Measurements from ENCODE around the gene LRMDA.
A peak's percentile ranks its signal among the peaks of the same experiment; 100 is the strongest.

Gene LRMDA

DNA sequence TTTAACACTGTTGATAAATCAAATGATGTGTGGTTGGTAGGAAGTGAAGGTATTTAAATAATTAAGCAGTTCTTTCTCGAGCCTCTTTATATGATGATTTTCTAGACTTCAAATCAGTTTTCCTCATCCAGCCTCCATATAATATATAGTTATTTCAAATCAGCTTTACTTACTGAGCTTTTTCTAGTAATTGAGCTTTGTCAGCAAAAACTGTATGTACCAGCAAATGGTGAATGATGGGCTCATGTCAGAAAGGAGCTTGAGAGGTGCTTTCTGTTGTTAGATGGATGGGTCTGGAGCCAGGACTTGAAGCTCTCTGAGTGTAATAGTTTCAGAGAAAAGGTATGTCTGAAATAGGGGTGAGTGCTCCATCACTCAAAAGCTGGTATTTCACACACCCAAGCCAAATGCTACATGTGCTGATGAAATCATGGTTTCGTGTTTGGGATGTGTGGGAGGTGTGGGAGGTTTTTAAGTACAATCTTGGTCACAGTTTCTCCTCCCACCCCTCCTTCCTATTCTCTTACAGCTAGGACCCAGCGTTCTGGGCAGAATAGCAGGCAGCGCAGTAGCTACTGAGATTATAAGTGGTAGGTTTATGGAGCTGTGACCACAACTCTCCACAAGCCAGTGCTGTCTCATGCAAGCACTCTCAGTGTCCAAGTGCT lies 55.8 kb downstream of the LRMDA start:
- TF ChIP-seq CTCF (conservative IDR thresholded peaks at IDR 0.05; ENCODE audit: low read length): no peak
- no peak overlapping the region for H3K4me3 ChIP-seq (ENCODE audit: low read length)
- no peak for DNase-seq (ENCODE audit: low read depth)

- no peak for DNase-seq (ENCODE audit: low read depth)
- no peak for TF ChIP-seq CTCF (conservative IDR thresholded peaks at IDR 0.05; ENCODE audit: low read length)
- H3K4me3 ChIP-seq (ENCODE audit: low read length): no peak overlapping the region
Observed at GRCh38 chr10:75487755-75488125, 56.3 kb downstream of the LRMDA start.

DNA sequence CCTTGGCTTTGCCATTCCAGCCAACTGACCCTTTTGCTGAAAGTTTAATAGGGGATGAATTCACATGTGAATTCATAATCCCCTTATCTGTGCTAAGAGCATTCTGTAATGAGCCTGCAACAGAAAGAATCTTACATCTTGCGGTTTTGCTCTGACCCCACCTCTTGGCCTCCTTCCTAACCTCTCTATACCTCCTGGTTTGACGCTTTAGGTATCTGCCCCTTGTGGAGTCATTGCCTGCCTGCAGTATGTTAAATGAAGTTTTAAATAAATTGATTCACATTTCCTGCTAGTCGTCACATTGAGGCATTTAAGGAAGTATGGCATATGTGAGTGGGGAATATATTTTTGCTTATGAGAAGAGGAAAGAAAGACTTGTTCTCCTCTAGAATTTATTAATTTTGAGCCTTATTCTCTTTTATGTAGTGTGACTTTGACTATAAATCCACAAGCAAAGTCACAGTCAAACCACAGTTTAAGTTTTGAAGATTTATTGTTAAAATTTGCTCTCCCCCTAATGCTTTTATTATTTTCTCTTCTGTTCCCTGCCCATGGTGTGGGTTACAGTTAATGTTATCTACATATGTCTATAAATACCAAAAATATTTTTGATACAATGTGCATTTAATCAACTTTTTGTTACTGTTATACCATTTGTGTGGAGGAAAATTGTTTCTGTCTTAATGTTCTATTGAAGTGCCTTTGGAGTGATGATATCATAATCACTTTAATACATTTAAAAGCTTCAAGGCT lies 60.9 kb downstream of the LRMDA start:
- no peak for DNase-seq (ENCODE audit: low read depth)

DNA sequence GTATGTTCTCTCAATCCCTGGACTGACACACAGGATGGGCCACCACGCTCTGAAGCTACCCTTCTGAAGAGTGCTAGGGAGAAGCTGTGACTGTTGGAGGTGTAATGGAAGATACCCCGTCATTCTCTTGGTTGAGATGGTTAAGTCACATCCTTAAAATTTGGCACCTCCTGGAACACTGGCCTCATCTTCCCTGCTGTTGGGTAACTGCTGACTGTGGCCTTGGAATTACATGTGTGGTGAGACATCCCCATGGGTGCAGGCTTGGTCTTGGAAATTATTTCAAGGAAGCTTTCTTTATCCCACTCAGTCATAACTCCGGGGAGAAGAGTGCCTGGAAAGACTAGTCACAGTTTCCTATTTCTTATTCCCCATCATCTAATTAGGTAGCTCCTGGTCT lies 62.0 kb downstream of the LRMDA start:
- DNase-seq (ENCODE audit: low read depth): peak; percentile 66

More for the DNA sequence above, 60.9 kb downstream of the LRMDA start:
- H3K4me3 ChIP-seq (ENCODE audit: low read length): no peak overlapping the region
- no peak for TF ChIP-seq CTCF (conservative IDR thresholded peaks at IDR 0.05; ENCODE audit: low read length)

GRCh38 chr10:75495434-75496190 lies 64.2 kb downstream of the LRMDA start:
- no peak for DNase-seq (ENCODE audit: low read depth)
- no peak for TF ChIP-seq CTCF (conservative IDR thresholded peaks at IDR 0.05; ENCODE audit: low read length)
- H3K4me3 ChIP-seq (ENCODE audit: low read length): no peak overlapping the region

More for the DNA sequence above, 62.0 kb downstream of the LRMDA start:
- H3K4me3 ChIP-seq (ENCODE audit: low read length): no peak overlapping the region
- no peak for TF ChIP-seq CTCF (conservative IDR thresholded peaks at IDR 0.05; ENCODE audit: low read length)

GRCh38 chr10:75496191-75496567 lies 64.8 kb downstream of the LRMDA start:
- no peak for DNase-seq (ENCODE audit: low read depth)
- H3K4me3 ChIP-seq (ENCODE audit: low read length): no peak overlapping the region
- TF ChIP-seq CTCF (conservative IDR thresholded peaks at IDR 0.05; ENCODE audit: low read length): no peak

Data from AG10803 (cell line).